ENCODE measurements around the gene IPCEF1.

DNA sequence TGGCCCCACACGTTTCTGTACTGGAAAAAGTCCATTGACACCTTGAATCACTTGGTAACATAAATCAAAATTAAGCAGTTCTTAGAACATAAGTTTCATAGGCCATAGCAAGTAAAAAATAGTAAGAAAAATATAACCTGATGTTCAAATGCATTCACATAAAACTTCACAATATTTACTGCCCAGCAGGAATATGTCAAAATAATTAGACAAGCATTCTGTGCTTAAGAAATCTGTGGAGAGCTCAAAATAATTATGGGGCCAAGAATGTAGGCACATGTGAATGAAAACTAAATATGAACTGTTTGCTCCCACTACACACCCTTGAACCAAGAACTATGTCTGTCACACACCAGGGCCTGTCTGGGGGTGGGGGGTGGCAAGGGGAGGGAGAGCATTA, 70.8 kb downstream of the IPCEF1 start:
- TF ChIP-seq FOXM1 (IDR thresholded peaks at IDR 0.05; ENCODE audit: borderline replicate concordance) (no peak), FOXA1 (IDR thresholded peaks at IDR 0.05) (no peak), SP1 (IDR thresholded peaks at IDR 0.05) (no peak), TARDBP (IDR thresholded peaks at IDR 0.05) (no peak), ARNT (IDR thresholded peaks at IDR 0.05) (no peak)
- TF ChIP-seq, protein P1, sequence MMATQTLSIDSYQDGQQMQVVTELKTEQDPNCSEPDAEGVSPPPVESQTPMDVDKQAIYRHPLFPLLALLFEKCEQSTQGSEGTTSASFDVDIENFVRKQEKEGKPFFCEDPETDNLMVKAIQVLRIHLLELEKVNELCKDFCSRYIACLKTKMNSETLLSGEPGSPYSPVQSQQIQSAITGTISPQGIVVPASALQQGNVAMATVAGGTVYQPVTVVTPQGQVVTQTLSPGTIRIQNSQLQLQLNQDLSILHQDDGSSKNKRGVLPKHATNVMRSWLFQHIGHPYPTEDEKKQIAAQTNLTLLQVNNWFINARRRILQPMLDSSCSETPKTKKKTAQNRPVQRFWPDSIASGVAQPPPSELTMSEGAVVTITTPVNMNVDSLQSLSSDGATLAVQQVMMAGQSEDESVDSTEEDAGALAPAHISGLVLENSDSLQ (IDR thresholded peaks at IDR 0.05): no peak
